HG03571 (cell line): Measurements from ENCODE around the gene CLDN5.

ENCODE experiments used
- ATAC-seq: cut with Tn5 transposase; IDR thresholded peaks from one replicate; pipeline ENCODE4 v1.9.1; 2021; ENCODE audit not compliant: unreplicated experiment

The CLDN5 gene, protein sequence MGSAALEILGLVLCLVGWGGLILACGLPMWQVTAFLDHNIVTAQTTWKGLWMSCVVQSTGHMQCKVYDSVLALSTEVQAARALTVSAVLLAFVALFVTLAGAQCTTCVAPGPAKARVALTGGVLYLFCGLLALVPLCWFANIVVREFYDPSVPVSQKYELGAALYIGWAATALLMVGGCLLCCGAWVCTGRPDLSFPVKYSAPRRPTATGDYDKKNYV

GRCh38 chr22:19524170-19525115 is at the start of gene CLDN5:
TSS of gene CLDN5 (minus strand) at chr22:19524410. CDS start at chr22:19524255, 155 bp downstream.
- no peak for ATAC-seq

DNA sequence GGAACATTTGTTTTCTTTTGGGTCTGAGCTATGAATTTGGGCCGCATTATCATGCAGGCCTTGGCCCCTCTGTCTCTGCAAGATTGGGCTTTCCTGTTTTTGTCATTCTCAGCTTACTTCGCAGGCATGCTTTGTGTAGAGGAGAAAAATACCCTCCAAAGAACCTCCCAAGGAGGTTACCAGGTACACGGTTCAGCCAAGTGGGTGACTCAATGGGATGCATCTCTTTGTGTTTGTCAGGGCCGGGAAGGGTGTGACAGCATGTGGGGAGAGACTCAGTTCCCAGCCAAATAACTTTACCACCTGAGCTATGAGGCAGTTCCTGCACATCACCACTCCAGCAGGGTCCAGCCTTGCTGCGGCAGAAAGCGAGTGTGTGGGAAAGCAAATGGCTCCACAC is 47.8 kb upstream of the CLDN5 start:
- ATAC-seq = no peak

DNA sequence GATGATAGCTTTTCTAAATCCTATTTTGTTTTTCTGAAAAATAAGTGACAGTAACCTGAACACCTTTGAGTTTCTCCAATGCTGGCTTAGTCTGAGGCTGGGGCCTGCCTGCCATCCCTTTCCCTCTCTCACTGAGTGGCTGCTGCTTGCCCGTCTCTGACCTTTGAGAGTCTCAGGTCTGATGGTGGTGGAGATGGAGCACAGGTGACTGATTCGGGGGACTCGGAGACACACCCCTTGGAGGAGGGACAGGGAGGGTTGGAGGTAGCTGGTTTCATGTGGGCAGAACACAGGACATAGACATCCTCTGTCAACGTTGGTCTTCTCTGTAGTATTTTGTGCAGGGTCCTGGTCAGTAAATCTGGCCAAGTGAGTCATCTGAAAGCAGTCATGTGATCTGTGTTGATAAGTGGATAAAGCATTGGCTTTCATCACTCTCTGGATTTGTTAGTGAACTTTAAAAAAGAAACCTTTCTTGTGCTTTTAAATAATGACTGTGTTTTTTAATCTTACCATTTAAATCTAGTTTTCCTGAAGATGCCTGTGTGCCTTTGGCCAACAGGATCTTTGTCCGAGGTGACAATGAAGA is 47.1 kb upstream of the CLDN5 start:
- no peak for ATAC-seq

DNA sequence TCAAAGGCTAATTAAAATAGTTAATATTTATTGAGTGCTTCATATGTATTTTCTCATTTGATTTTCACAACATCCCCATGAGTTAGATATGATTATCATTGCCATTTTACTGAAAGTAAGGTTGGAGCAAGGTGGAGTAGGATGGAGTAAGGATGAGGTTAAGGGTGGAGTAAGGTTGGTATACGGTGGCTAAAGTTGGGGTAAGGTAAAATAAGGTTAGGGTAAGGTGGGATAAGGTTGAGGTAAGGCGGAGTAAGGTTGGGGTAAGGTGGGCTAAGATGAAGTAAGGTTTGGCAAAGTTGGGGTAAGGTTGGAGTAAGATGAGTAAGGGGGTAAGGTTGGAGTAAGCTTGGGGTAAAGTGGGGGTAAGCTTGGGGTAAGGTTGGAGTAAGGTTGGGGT is 45.8 kb upstream of the CLDN5 start:
- no peak for ATAC-seq

- ATAC-seq = no peak
These were observed 45.0 kb upstream of the CLDN5 start for GRCh38 chr22:19569276-19569640.

GRCh38 chr22:19568337-19569275 is 44.4 kb upstream of the CLDN5 start:
- ATAC-seq = no peak

GRCh38 chr22:19567157-19568009 is 43.2 kb upstream of the CLDN5 start:
- ATAC-seq = no peak

- ATAC-seq = no peak
These were observed 42.3 kb upstream of the CLDN5 start for GRCh38 chr22:19566279-19567156.

- no peak for ATAC-seq
These were observed 41.4 kb upstream of the CLDN5 start for GRCh38 chr22:19565382-19566278.

- ATAC-seq = no peak
These were observed 35.7 kb upstream of the CLDN5 start for GRCh38 chr22:19559956-19560355.

DNA sequence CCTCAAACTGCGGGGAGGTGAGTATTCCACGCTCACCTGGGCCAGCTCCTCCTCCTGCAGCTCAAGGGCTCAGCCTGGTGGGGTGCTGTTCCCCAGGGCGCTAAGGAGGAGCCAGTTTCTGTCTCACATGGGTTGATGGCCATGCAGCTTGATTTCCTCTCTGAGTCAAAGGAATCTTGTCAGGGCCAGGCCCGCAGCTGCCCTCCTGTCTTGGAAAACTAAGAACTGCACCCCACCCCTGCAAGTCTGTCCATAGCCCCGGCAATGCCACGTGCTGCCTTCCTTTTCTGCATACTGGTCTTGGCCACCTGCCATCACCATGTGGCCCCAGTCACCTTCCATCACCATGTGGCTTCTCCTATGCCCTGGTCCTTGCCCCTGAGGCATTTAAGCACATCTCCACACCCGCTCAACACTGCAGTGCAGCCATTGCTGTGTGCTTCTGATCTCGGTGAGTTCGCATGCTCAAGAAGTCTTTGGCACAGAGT is 35.2 kb upstream of the CLDN5 start:
- no peak for ATAC-seq

DNA sequence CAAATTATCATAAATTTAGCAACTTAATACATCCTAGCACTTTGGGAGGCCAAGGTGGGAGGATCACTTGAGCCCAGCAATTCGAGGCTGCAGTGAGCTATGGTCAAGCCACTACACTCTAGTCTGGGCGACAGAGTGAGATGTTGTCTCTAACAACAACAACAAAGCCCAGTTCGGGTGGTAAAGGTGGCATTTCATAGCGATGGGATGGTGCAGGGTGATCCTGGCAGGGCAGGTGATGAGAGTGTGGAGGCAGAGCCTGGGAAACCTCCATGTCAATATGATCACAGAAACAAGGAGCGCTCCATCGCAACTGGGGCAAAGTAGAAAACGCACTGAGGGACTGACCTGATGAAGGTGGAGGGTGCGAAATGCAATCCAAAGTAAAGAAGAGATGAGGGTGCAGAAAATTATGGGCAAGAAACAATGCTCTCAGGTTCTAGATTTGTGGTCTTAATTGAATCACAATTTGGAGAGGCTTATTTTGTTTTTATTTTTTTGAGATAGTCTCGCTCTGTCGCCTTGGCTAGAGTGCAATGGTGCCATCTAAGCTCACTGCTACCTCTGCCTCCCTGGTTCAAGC is 32.8 kb upstream of the CLDN5 start:
- ATAC-seq = no peak

DNA sequence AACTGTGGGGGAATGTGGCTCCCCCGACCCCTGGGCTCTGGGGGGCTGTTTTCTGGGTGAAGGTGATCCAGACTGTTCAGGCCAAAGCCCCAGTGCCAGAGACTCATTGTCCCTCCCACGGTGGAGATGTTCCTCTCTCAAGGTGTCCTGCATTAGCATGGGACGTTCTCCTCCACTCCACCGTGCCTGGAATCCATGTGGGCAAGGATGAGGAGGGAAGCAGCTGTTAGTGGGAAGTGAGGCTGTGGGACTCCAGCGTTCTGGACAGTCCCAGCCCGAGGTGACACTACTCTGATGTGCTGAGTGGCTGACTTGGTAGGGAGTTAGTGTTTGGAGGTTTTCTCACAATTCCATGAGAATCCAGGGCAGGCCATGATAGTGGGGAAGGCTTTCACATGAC is 31.4 kb upstream of the CLDN5 start:
- no peak for ATAC-seq

DNA sequence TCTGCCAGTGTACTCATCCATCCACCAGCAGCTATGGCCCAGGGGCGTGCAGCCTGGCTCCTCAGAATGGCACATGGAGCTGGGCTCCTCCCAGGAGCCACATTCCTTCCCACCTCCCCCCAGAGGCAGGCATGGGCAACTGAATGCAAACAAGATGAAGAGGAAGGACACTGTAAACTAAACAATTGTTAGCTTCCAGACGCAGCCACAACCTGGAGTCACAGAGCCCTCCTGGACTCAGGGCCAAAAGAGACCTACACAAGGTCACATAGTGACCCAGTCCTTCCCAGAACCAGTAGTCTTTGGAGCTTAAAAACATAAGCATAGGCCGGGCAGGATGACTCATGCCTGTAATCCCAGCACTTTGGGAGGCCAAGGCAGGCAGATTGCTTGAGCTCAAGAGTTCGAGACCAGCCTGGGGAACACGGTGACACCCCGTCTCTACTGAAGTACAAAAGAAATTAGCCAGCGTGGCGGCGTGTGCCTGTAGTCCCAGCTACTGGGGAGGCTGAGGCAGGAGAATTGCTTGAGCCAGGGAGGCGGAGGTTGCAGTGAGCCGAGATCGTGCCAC is 30.7 kb upstream of the CLDN5 start:
- ATAC-seq = no peak

- ATAC-seq = no peak
These were observed 29.0 kb upstream of the CLDN5 start for GRCh38 chr22:19553201-19553600.

DNA sequence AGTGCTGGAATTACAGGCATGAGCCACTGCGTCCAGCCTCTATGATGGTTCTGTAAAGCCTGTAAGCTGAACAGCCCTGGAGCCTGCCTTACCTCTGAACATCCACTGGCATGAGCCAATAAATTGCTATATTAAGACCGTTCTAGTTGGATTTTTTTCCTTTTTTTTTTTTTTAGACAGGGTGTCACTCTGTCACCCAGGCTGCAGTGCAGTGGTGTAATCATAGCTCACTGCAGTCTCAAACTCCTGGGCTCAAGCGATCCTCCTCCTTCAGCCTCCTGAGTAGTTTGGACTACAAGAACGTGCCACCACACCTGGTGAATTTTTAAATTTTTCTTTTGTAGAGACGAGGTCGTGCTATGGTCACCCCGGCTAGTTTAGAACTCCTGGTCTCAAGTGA is 26.2 kb upstream of the CLDN5 start:
- no peak for ATAC-seq

GRCh38 chr22:19549428-19549827 is 25.2 kb upstream of the CLDN5 start:
- no peak for ATAC-seq
